ENCODE measurements around the gene MCTP1.
"Not testable (repeated sequence)": the region's sequence is repeated elsewhere in the genome, so short reads cannot be mapped to it uniquely, and the experiment has no call there.

Gene MCTP1

DNA sequence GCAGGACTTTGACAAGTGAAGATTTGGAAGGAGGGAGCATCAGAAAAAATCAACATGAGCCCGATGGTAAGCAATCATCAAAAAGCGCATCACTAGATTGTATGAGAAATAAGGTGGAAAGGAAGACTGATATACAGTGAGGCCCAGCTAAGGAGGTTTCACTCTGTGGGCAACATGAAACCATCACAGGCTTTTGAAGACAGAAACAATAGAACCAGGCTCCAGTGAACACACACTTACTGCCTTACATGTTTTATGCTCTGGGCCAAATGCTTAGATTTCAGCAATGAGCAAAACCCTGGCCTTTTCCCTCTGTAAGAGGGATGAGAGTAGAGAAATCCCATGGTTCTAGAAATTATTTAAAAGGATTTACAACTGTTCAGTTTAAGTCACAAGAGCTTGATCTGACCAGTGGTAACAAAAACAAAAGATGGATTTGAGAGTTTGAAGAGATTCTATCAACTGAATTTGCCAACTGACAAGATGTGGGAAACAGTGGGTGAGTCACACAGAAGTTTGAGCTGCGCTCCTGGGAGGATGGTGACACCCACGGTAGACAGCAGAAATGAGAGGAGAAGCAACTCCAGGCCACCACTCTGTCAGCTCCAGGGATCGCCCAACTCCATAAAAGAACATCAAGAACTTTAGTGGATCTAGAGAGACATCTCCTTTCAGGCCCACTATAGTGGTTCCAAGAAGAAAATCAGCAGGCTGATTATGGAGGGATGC is 261.8 kb downstream of the MCTP1 start:
- DNase-seq, result no peak

DNA sequence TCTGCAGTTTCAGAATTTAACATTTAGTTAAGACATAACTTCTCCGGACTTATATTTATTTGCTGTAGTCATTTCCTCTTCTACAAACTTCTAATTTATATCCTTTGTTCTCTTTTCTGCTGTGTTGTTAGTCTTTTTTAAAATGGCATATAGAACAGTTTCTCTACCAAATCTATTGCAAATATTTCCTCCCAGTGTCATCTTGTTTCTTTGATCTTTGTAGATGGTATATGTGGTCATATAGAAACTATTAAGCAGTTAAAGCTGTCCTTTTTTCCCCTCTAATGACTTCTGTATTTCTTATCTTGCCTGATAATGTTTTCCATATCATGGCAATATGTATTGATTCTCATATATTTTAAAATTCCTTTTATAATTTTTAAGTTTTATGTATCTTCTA is 264.5 kb downstream of the MCTP1 start:
- no peak for DNase-seq

DNA sequence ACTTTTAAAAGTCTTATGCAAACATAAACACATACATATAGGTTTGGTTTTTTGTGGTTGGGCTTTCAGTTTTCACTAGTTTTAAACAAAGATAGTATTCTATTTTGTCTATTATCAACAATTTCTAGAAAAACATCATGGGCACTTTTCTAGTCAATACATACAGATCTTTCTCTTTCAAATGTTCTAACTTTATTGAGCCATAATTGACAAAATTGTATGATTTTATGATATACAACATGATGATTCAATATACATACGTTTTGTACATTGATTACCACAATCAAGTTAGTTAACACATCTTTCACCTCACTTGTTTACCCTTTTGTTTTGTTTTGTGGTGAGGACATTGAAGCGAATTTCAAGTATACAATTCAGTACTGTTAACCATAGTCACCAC is 265.9 kb downstream of the MCTP1 start:
- DNase-seq, result no peak

DNA sequence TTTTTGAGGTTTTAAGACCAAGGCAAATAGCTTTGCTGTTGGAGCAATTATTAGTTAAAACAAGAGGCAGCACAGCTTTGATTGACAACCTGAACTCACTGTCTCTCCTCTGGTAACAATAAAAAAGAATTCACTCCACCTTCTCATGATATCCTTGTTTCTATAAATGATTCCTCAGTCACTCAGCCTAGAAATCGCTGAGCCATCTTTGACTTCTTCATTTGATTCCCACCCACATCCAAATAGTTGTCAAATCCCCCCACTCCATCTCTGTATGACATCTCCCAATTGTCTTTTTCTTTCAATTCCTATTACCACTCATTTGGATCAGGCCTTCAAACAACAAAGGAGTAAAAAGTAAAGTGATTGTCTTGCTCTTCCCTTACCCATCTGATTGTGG is 266.4 kb downstream of the MCTP1 start:
- no peak for DNase-seq

DNA sequence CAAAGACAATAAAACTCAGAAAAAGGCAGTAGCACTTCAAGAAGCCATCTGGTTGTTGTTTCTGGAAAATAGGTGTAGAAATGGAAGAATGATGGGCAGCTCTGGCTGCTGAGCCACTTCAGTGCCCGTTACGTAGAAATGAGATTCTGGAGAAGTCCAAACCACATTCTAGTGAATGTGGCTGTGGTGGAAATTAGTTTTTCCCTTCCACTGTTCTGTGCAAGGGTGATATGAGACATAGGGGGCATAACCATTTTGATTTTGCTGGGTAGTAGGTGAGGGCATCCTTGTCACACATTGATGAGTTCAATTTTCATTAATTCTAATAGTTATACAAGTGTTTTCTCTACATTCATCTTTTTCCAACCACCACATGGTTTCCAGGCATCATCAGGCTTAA is 275.1 kb downstream of the MCTP1 start:
- DNase-seq, result no peak

DNA sequence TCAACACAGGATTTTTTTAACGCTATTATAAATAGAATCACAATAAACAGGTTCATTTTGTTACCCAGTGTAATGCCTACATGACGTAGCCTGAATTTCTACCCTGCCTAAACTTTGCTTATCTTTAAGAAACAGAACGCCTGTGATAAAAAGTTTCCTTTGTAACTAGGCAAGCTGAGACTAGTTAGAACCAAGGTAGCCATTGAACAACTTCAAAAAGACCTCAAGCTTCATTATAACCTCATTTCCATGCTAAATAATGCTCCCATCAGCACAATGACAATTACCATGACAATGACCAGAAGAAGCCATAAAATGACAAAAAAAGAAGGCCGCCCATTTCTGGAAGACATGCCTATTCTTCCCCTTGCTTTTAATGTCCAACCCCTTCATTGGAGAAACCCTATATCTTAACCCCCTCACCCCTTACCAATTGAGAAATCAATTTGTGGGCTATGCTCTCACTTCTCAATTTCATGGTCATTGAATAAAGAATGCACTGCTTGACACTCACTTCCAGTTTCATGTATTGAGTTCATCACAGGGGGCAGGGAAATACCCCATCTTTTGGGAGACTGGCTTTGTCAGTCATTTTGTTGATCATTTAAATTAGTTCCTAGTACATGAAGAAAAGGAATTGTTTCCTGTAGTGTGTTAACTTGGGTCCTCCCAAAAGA is 276.8 kb downstream of the MCTP1 start:
- no peak for DNase-seq

DNA sequence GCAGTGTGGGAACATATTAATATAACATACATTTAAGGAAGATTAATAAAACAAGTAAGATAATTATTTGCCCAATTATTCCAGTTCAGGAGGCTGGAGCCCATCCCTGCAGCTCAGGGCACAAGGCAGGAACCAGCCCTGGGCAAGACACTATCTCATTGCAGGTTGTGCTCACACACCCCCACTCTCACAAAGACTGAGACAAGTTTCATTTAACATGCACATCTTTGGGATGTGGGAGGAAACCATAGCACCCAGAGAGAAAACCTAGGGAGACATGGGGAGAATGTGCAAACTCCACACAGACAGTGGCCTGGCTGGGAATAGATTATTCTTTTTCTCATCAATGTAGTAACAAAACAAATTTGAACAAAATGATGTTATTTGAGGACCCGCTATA is 279.1 kb downstream of the MCTP1 start:
- no peak for DNase-seq

DNA sequence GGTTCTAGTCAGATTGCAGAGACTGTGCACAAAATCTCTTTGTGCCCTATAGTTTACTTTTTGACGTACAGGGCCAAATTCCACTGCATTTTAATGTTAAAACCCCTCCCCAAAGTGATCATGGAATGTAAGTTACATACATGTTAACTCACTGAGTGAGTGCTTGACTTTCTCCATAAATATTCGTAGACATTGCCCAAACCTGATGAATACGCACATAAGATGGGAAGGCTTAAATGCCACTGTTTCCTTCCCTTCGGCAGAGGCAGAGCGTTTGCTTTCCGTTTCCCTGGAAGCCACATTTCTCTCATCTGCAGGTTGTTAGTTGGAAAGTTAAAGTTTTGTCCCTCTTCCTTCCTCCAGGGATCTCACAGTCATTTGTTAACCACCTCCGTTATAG is 286.2 kb downstream of the MCTP1 start:
- no peak for DNase-seq

DNA sequence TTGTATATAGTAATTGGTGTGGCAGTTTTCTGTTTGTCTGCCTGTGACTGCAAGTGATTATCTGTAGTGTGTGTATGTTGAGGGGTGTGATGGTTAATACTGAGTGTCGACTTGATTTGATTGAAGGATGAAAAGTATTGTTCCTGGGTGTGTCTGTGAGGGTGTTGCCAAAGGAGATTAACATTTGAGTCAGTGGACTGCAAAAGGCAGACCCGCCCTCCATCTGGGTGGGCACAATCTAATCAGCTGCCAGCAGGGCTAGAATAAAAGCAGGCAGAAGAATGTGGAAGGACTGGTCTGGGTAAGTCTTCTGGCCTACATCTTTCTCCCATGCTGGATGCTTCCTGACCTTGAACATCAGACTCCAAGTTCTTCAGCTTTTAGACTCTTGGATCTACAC is 290.4 kb downstream of the MCTP1 start:
- not testable (repeated sequence) for DNase-seq

DNA sequence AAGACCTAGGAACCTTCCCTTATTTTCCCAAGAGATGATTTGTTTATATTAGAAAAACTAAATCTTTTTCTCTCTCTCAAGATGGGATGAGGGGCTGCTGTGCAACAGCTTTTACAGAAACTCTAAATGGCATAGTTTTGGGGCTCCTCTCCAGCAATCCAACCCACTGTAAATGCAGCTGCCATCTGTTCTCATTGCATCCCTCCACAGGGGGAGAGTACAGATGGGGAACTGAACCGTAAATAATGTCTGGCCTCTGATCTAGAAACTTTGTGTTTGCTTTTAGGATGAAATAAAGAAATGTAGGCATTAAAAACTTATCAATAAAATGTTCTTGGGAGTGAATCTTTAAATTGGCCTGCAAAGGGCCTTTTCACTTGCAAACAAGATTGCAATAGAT is 291.4 kb downstream of the MCTP1 start:
- no peak for DNase-seq

DNA sequence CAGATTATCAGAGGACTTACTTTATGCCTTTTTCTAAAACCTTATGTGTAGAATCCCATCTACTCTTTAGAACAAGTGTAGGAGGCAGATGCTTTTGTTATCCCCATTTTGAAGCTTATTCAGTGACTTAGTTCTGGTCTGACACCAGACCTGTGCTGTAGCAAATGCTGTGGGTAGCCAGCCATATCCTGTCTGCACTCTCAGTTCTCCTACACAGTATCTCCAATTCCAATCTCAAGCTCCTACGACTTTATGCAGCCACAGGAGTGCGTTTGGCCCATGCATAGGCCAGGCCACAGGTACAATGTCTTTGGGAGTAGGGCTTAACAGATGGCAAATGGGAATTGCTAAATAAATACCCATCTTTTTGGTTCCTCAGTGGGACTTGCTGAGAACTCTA is 292.6 kb downstream of the MCTP1 start:
- DNase-seq, result no peak

DNA sequence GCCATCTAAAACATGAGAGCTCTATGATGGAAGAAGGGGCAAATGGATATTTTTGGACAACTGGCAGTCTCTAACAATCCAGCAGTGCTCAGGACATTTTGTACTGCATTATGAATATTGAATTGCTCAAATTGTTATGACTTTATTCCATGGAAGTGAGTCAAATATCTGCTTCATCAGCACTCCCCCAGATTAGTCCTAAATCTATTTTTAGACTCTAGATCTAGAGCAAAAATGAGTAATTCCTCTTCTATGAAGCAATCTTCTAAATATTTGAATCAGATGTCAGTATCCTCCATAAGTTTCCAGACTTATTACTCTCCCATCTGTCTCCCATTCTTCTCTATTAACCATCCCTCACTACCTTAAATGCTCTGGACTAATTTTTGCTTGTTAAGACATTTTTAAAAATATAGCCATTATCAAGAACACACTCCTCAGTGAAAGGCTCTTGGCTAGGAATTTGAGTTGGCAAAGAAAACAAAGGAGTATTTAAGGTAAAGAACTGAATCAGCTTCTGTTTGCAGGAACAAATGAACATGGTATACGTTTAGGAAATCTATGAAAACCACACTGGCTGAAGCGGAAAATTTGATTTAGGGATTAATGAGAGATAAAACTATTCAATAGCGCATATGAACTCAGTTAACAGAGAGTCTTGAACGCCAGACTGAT is 300.9 kb downstream of the MCTP1 start:
- DNase-seq, result no peak

DNA sequence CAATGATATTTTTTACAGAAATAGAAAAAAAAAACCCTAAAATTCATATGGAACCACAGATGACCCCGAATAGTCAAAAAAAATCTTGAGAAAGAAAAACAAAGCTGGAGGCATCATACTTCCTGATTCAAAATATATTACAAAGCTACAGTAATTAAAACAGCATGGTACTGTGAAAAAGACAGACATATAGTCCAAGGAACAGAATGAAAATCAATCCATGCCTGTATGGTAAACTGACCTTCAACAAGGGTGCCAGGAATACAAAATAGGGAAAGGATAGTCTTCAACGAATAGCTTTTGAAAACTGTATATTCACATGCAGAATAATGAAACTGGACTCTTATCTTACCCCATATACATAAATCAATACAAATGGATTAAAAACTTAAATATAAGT is 307.5 kb downstream of the MCTP1 start:
- no peak for DNase-seq

DNA sequence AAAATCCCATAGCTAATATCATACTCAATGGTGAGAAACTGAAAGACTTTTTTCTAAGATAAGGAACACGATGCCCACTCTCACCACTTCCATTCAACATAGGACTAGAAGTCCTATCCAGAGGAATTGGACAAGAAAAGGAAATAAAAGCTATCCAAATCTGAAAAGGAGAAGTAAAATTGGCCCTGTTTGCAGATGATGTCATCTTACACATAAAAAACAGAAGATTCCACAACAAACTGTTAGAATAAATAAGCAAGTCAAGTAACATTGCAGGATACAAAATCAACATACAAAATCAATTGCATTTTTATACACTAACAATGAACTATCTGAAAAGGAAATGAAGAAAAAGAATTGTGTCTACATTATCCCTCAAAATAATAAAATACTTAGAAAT is 308.0 kb downstream of the MCTP1 start:
- DNase-seq, result no peak

DNA sequence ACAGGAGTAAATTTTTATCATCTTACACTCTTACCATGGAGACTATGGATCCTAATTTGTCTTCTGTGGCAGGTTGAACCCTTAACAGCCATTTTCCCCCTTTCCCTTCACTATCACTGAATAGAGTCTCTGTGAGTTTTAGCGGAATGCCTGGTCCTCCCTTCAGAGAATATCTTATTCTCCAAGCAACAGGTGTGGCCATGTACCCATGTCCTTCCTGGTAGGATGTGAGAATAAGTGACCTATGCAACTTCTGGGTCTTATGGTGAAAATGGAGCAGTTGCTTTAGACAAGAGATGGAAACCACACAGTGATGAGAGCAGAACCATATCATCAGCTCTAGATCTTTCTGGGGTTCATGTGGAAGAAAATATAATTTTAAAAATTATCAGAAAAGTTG is 312.6 kb downstream of the MCTP1 start:
- no peak for DNase-seq

DNA sequence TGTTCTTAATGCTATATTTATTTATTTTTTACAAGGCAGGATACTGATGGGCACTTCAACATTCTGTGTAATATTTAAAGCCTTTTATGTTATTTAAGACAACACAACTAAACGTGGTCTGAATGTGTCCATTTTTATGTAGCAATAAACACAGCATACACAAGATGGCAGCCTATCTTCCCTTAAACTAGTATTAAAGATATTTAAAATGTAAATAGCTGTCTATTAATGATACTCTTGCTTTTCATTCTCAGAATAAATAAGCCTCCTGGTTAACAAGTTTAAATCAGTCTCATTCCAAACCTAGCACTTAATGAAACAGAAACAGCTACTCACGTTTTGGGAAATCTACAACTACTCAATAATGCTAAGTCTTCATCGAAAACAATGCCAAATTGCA is 315.7 kb downstream of the MCTP1 start:
- DNase-seq, result peak in 2 of 3 experiments; percentile 1 to 42

DNA sequence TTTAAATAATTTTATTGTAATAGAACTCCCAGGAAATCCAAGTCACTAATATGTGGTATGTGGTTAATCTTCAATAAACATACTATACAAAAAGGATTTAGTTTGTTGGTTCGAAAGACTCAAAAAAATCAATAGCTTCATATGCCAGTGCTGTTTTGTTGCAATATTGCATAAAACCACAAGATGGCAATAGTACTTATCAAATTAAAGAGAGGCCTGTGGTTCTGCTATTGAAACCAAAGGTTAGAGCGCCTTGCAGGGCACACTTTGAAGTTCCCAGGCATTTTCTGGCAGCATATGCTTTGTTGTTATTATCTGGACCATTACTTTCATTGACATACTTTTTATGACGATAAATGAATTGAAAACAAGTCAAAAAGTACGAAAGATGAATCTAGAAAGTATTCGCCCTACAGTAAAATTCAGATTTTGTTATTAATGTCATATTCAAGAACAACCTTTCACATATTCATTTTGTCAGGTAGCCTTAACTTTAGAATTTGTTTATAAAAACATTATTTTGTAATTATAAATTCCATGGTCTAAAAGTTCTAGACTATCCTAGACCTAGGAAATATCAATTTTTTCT is 316.3 kb downstream of the MCTP1 start:
- peak; percentile 27 to 78 (median 77) for DNase-seq

DNA sequence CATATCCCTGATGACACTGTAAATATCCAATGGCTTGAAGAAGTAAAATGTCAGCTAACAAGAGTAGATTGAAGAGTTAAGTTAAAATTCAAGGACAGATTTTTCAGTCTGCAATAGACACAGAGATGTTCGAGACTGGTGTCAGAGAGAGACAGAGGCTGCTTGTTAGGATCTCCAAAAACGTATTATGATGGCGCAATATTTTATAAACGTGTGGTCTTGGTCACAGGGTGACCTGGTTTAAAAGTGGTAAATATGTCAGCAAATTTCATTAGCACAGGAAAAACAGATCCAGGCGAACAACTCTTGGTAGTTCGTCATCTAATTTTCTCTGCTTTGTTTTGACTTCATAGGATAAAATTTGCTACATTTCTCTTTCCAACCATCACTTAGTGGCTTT is 317.4 kb downstream of the MCTP1 start:
- no peak for DNase-seq

DNA sequence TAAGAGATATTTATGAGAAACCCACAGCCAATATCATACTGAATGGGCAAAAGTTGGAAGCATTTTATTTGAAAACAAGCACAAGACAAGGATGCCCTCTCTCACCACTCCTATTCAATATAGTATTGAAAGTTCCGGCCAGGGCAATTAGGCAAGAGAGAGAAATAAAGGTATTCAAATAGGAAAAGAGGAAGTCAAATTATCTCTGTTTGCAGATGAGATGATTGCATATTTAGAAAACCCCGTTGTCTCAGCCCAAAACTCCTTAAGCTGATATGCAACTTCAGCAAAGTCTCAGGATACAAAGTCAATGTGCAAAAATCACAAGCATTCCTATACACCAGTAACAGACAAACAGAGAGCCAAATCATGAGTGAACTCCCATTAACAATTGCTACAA is 325.6 kb downstream of the MCTP1 start:
- not testable (repeated sequence) for DNase-seq

DNA sequence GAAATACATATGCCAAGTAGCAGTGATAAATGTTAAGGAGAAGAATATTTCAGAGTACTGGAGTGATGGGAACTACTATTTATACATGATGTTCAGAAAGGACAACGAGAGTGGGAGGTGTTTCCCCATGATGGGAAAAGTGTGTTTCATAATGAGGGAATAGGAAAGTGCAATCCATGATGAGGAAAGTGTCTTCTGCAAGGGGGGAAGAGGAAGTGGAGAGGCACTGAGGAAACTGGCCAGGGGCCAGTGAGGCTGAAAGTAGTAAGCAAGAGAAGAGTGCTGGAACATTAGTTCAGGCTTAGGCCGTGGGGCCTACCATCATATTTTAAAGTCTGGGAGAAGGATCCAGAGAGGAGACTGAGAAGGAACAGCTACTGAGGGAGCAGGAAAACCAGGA is 339.2 kb downstream of the MCTP1 start:
- DNase-seq, result no peak

DNA sequence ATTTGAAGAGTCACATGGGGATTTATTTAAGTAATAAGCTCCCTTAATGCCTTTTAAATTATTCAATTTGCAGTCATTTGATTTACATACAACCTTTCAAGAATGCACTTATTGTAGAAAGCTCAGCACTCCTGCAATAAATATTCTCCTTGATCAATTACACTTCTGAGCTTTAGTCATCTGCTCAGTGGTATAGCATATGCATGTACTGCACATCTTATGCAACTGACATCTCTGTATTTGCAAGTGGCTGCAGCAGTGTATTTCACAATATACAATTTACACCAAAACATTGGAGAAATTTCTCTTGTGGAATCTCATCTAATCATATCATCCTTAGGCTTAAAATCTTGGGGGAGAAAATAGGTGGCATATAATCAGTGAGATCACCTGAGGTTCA is 340.7 kb downstream of the MCTP1 start:
- DNase-seq, result no peak

DNA sequence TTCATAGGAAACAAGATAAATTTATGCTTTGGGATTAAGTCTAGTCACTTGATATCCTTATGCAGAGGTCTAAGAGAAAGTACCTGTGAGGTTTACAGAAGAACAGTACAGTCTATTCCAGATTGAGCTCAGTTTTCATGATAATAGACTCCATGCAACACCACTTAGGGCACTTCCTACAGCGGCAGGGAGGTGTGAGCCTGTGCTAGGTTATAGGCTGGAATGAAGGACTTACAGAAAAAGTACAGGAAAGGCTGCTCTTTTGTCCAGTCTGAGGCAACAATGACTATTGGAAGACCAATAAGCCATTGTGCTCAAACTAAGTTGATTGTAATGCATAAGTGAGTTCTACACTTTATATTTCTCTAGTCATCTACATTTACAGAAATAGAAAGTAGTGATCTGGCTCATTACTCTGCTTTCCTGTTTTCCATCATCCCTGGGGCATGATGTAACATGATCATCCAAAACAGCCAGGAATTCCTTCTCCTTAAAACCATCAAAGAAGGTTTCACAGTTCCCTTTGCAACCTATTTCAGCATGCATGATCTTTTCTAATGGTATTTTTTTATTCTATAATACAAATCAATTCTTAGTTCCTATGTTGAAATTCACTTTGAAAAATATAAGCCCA is 343.7 kb downstream of the MCTP1 start:
- no peak for DNase-seq

DNA sequence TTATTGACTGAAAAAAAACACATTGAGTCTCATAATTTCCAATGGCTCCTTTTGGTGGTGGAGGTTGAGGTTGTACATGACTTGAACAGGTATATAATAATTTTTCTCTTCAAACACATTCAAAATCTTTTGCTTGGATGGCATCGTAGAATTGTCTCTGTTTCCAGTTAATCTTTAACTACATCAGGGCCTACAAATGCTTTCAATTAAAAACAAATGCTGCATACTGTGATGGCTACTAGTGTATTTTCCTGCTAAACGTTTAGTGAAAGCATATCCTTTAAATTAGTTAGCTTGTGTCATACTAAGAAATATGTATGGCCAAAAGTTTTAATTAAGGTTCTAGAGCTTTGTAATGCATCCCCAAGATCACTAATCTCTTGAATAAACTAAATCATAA is 352.6 kb downstream of the MCTP1 start:
- DNase-seq, result no peak

Data from NCI-H1417 (cell line).